Thyroid gland (tissue), 4 donors: ENCODE data around the gene OR10H1. TPM values are rescaled to one million over a fixed set of nuclear protein-coding genes. Genes with fewer than 3 reads are reported as not detected.
"Not testable (repeated sequence)": the region's sequence is repeated elsewhere in the genome, so short reads cannot be mapped to it uniquely, and the experiment has no call there.

Source experiments
- DNase-seq, 2 donors: peaks; one replicate each; pipeline ENCODE4 v3.0.0-alpha.2; 2019
- H3K27ac ChIP-seq, 3 donors: fragments of 200-600 bp; sonication (generic); 1 replicate in 2 of 3; 2 replicates in 1 of 3; pipeline ENCODE4 v1.5.1; 2016 to 2019; ENCODE audit warnings: mild to moderate bottlenecking in 1 of 3, moderate library complexity in 1 of 3
- H3K27me3 ChIP-seq: fragments of 200-600 bp; sonication (generic); one replicate; pipeline ENCODE4 v1.5.1; 2019
- H3K36me3 ChIP-seq, 2 donors: fragments of 200-600 bp; sonication (generic); one replicate each; pipeline ENCODE4 v1.5.1; 2016 to 2019
- H3K4me1 ChIP-seq, 2 donors: fragments of 200-600 bp; sonication (generic); one replicate each; pipeline ENCODE4 v1.5.1; 2017 to 2019
- H3K4me3 ChIP-seq, 3 donors: fragments of 200-600 bp; sonication (generic); replicated peaks in 1 of 3; 1 replicate in 2 of 3; 2 replicates in 1 of 3; pipeline ENCODE4 v1.5.1; 2016; ENCODE audit warnings: mild to moderate bottlenecking in 1 of 3
- H3K9me3 ChIP-seq: fragments of 200-600 bp; sonication (generic); one replicate; pipeline ENCODE4 v1.5.1; 2017
- CTCF ChIP-seq, 6 experiments: fragments of 200-600 bp in 3 of 6; fragments of 450-650 bp in 3 of 6; sonication (generic) in 3 of 6; IDR thresholded peaks; one replicate each; pipeline ENCODE4 v1.5.1; 2016 to 2019; ENCODE audit warnings: antibody characterized with exemption in 6 of 6, mild to moderate bottlenecking in 2 of 6, inconsistent platforms in 1 of 6, moderate library complexity in 1 of 6
- POLR2A ChIP-seq, 2 donors: fragments of 450-650 bp; IDR thresholded peaks; one replicate each; pipeline ENCODE4 v1.6.1; 2017; ENCODE audit warnings: antibody characterized with exemption in 2 of 2, mild to moderate bottlenecking in 2 of 2, moderate library complexity in 1 of 2
- WGBS, 2 donors: methylation state at CpG; one replicate each; pipeline ENCODE4 v1.1.5; 2017; 5-methylcytosine and 5-hydroxymethylcytosine counted together
- intact Hi-C: fragments of 100-400 bp; cut with DNase I; formaldehyde crosslinking; loops from one replicate; pipeline ENCODE4 v1.15.1; 2023
- total RNA-seq, 4 donors: library from RNA; depleted of rRNA; stranded (reverse); fragments of >200 nt; gene quantifications; one replicate each; pipeline ENCODE4 v1.2.3, GENCODE V29; 2016

Gene OR10H1
- total RNA-seq, 4 donors from 2014 or later, result not detected

DNA sequence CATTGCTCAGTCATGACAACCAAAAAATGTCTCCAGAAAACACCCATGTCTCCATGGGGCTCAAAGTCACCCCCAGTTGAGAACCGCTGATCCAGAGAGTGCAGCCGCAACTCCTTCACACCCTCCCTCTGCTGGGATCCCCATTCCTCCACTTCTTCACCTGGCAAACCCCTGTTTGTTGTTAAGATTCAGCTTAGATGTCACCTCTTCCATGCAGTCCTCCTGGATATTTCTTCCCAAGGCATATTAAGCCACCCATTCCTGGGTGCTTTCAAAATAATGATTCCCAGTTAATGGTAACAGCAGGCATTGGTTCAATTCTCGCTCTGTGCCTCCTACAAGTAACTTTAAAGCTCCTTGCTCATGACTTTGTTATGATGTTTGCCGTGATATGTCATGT, 4.0 kb downstream of the OR10H1 start:
- Histone ChIP-seq H3K36me3 (no peaks in the 10 kb centered on the region), H3K9me3 (no peaks in the 10 kb centered on the region), H3K4me1 (no peaks in the 10 kb centered on the region), H3K27ac (no peak overlapping the region), H3K4me3 (no peak overlapping the region), H3K27me3 (no peaks in the 10 kb centered on the region)
- WGBS, 2 donors, result 78 to 93% methylated on average over 4 of the region's 4 CpGs
- TF ChIP-seq POLR2A (IDR thresholded peaks at IDR 0.05), result no peak
- TF ChIP-seq CTCF (IDR thresholded peaks at IDR 0.05), result no peak
- no peak for DNase-seq
- intact Hi-C loops, result no loop called here

- WGBS, 2 donors, result 53 to 63% methylated on average over 7 of the region's 7 CpGs
- H3K4me1 ChIP-seq, result no peaks in the 10 kb centered on the region
- H3K36me3 ChIP-seq, result no peaks in the 10 kb centered on the region
- no peak overlapping the region for H3K4me3 ChIP-seq
- H3K27me3 ChIP-seq, result no peaks in the 10 kb centered on the region
- no peak for TF ChIP-seq POLR2A (IDR thresholded peaks at IDR 0.05)
- no peak for TF ChIP-seq CTCF (IDR thresholded peaks at IDR 0.05)
- intact Hi-C loops, result no loop called here
- no peaks in the 10 kb centered on the region for H3K9me3 ChIP-seq
- no peak for DNase-seq
- H3K27ac ChIP-seq, result no peak overlapping the region
Observed at GRCh38 chr19:15810335-15810734, 5.1 kb downstream of the OR10H1 start.

GRCh38 chr19:15794279-15794678, 21.2 kb downstream of the OR10H1 start:
- H3K9me3 ChIP-seq, DNase-seq, H3K27me3 ChIP-seq, H3K36me3 ChIP-seq, intact Hi-C loops, H3K4me3 ChIP-seq, H3K27ac ChIP-seq, H3K4me1 ChIP-seq: not testable (repeated sequence)
- 88 to 93% methylated on average over 17 to 18 of the region's 18 CpGs for WGBS, 2 donors

DNA sequence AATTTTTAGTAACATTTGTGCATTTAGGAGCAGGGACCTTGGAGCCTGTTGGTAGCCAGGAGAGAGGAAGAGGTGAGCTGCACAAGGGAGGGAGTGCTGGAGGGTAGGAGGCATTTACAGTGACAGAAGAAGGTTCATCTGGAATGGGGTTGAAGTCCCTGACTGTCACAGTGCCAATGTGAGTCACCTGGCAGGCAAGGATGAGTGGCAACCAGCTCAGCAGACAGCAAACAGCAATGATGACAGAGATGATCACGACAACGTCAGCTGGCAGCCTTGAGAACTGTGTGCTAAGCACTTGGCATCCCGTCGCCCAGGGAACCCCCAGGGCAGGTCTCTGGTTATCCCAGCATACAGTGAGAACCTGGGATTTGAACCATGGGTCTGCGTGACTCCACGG, 25.4 kb downstream of the OR10H1 start:
- TF ChIP-seq POLR2A (IDR thresholded peaks at IDR 0.05) (no peak), CTCF (IDR thresholded peaks at IDR 0.05) (no peak)
- DNase-seq, result no peak
- Histone ChIP-seq H3K36me3 (no peaks in the 10 kb centered on the region), H3K27ac (no peak overlapping the region), H3K4me1 (no peaks in the 10 kb centered on the region), H3K9me3 (no peaks in the 10 kb centered on the region), H3K4me3 (no peak overlapping the region), H3K27me3 (no peaks in the 10 kb centered on the region)
- WGBS, 2 donors, result 56 to 58% methylated on average over 6 of the region's 6 CpGs
- intact Hi-C loops, result no loop called here

GRCh38 chr19:15788594-15789270, 26.7 kb downstream of the OR10H1 start:
- Histone ChIP-seq H3K9me3 (no peaks in the 10 kb centered on the region), H3K4me1 (no peaks in the 10 kb centered on the region), H3K27me3 (no peaks in the 10 kb centered on the region), H3K36me3 (no peaks in the 10 kb centered on the region), H3K27ac (no peak overlapping the region), H3K4me3 (no peak overlapping the region)
- 76 to 80% methylated on average over 4 of the region's 4 CpGs for WGBS, 2 donors
- intact Hi-C loops, result no loop called here
- DNase-seq, result no peak
- TF ChIP-seq CTCF (IDR thresholded peaks at IDR 0.05), result no peak
